ENCODE data around the gene BCL7B.
A peak's percentile ranks its signal among the peaks of the same experiment; 100 is the strongest.
"Not testable (repeated sequence)": the region's sequence is repeated elsewhere in the genome, so short reads cannot be mapped to it uniquely, and the experiment has no call there.

BCL7B gene

DNA sequence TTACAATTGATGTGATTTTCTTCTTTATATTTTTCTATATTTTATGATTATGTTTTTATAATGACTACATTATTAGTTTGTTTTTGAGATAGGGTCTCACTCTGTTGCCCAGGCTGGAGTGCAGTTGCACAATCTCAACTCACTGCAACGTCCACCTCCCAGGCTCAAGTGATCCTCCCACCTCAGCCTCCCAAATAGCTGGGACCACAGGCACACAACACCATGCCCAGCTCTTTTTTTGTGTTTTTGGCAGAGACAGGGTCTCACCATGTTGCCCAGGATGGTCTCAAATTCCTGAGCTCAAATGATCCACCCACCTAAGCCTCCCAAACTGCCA, 31.4 kb downstream of the BCL7B start:
- not testable (repeated sequence) for H3K27me3 ChIP-seq (ENCODE audit: control insufficient read depth, insufficient read depth, low read length); H3K4me1 ChIP-seq (ENCODE audit: control insufficient read depth, insufficient read depth, low read length); H3K9ac ChIP-seq (ENCODE audit: low read depth, low read length); H3K4me3 ChIP-seq (ENCODE audit: low read depth, low read length); H3K9me3 ChIP-seq (ENCODE audit: control insufficient read depth, insufficient read depth, low read length); H3K36me3 ChIP-seq (ENCODE audit: control insufficient read depth, insufficient read depth, low read length)

GRCh38 chr7:73522105-73522872, 35.2 kb downstream of the BCL7B start, which contains the start of gene BAZ1B:
Gene BAZ1B, minus strand, starts transcription at chr7:73522293. Its CDS starts 360 bp downstream, at chr7:73521933.
- Histone ChIP-seq H3K36me3 (ENCODE audit: control insufficient read depth, insufficient read depth, low read length) (peaks cover 11% of the 10 kb centered on the region), H3K9ac (ENCODE audit: low read depth, low read length) (peak within 1 kb of the TSS; percentile 70), H3K4me1 (ENCODE audit: control insufficient read depth, insufficient read depth, low read length) (no peaks in the 10 kb centered on the region), H3K27me3 (ENCODE audit: control insufficient read depth, insufficient read depth, low read length) (no peaks in the 10 kb centered on the region), H3K9me3 (ENCODE audit: control insufficient read depth, insufficient read depth, low read length) (no peaks in the 10 kb centered on the region), H3K4me3 (ENCODE audit: low read depth, low read length) (peak within 1 kb of the TSS; percentile 96)

- H3K36me3 ChIP-seq (ENCODE audit: control insufficient read depth, insufficient read depth, low read length) = peaks cover 15% of the 10 kb centered on the region
- no peaks in the 10 kb centered on the region for H3K9me3 ChIP-seq (ENCODE audit: control insufficient read depth, insufficient read depth, low read length)
- peak overlapping the region; percentile 96 for H3K4me3 ChIP-seq (ENCODE audit: low read depth, low read length)
- H3K9ac ChIP-seq (ENCODE audit: low read depth, low read length) = peak overlapping the region; percentile 70
- H3K27me3 ChIP-seq (ENCODE audit: control insufficient read depth, insufficient read depth, low read length) = no peaks in the 10 kb centered on the region
- no peaks in the 10 kb centered on the region for H3K4me1 ChIP-seq (ENCODE audit: control insufficient read depth, insufficient read depth, low read length)
These were observed 35.8 kb downstream of the BCL7B start for GRCh38 chr7:73521636-73522104.

DNA sequence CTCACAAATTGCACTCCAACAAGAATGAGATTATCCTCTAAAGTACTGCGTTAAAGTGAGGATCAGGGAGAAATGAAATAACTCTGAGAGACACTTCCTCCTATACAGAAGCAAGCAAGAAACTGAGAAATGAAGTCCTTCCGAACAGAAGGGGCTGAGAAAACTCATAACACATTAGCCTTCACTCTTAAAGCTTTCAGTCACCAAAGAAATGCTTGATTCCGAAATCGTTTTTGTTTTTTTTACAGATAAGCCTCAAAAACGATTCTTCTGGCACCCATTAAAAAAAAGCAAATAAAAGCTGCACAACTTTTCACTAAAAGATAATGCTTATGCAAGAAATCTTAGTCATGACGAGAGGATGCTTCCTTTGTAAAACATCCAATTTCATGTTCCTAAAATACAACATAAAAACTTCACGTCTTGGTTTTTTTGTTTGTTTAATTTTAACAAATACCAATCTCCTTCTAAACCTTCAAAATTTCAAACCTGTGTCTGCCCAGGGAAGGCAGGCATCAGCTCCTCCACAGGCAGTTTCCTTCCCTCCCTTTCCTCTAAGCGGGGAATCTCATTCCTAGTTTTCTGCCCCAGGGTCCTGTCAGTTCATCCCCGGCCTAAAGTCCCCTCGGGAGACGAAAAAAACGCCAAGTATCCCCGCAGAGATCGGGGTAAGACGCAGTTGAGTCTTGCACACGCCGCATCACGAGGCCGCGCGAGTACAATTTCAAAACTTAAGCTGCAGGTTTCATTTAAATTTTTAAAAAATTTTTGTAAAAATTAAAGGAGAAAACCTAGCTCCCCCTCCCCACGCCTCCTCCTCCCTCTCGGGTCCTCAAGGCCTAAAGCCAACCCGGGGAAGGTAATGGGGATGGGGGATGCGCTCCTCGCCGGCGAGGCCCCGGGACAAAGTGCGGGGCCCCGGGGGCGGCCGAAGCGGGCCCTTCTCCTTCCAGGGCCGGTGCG, 36.5 kb downstream of the BCL7B start:
- Histone ChIP-seq H3K27me3 (ENCODE audit: control insufficient read depth, insufficient read depth, low read length) (no peaks in the 10 kb centered on the region), H3K9me3 (ENCODE audit: control insufficient read depth, insufficient read depth, low read length) (no peaks in the 10 kb centered on the region), H3K4me1 (ENCODE audit: control insufficient read depth, insufficient read depth, low read length) (no peaks in the 10 kb centered on the region), H3K4me3 (ENCODE audit: low read depth, low read length) (peak overlapping the region; percentile 96), H3K36me3 (ENCODE audit: control insufficient read depth, insufficient read depth, low read length) (peaks cover 15% of the 10 kb centered on the region), H3K9ac (ENCODE audit: low read depth, low read length) (peak overlapping the region; percentile 70)

GRCh38 chr7:73519867-73520672, 37.4 kb downstream of the BCL7B start:
- H3K4me1 ChIP-seq (ENCODE audit: control insufficient read depth, insufficient read depth, low read length) = no peaks in the 10 kb centered on the region
- no peaks in the 10 kb centered on the region for H3K9me3 ChIP-seq (ENCODE audit: control insufficient read depth, insufficient read depth, low read length)
- H3K27me3 ChIP-seq (ENCODE audit: control insufficient read depth, insufficient read depth, low read length) = no peaks in the 10 kb centered on the region
- H3K36me3 ChIP-seq (ENCODE audit: control insufficient read depth, insufficient read depth, low read length) = peaks cover 21% of the 10 kb centered on the region
- no peak overlapping the region for H3K9ac ChIP-seq (ENCODE audit: low read depth, low read length)
- H3K4me3 ChIP-seq (ENCODE audit: low read depth, low read length) = peak overlapping the region; percentile 96

GRCh38 chr7:73518470-73518869, 39.0 kb downstream of the BCL7B start:
- H3K36me3 ChIP-seq (ENCODE audit: control insufficient read depth, insufficient read depth, low read length) = peaks cover 21% of the 10 kb centered on the region
- H3K9ac ChIP-seq (ENCODE audit: low read depth, low read length) = no peak overlapping the region
- peak overlapping the region; percentile 10 for H3K4me3 ChIP-seq (ENCODE audit: low read depth, low read length)

GRCh38 chr7:73517241-73517995, 40.1 kb downstream of the BCL7B start:
- H3K4me3 ChIP-seq (ENCODE audit: low read depth, low read length) = no peak overlapping the region
- no peak overlapping the region for H3K9ac ChIP-seq (ENCODE audit: low read depth, low read length)
- no peaks in the 10 kb centered on the region for H3K9me3 ChIP-seq (ENCODE audit: control insufficient read depth, insufficient read depth, low read length)
- H3K36me3 ChIP-seq (ENCODE audit: control insufficient read depth, insufficient read depth, low read length) = peaks cover 25% of the 10 kb centered on the region
- no peaks in the 10 kb centered on the region for H3K4me1 ChIP-seq (ENCODE audit: control insufficient read depth, insufficient read depth, low read length)
- H3K27me3 ChIP-seq (ENCODE audit: control insufficient read depth, insufficient read depth, low read length) = no peaks in the 10 kb centered on the region

More at GRCh38 chr7:73518470-73518869, 39.0 kb downstream of the BCL7B start:
- Histone ChIP-seq H3K9me3 (ENCODE audit: control insufficient read depth, insufficient read depth, low read length) (no peaks in the 10 kb centered on the region), H3K27me3 (ENCODE audit: control insufficient read depth, insufficient read depth, low read length) (no peaks in the 10 kb centered on the region), H3K4me1 (ENCODE audit: control insufficient read depth, insufficient read depth, low read length) (no peaks in the 10 kb centered on the region)

- Histone ChIP-seq H3K4me3 (ENCODE audit: low read depth, low read length) (no peak overlapping the region), H3K27me3 (ENCODE audit: control insufficient read depth, insufficient read depth, low read length) (no peaks in the 10 kb centered on the region), H3K9me3 (ENCODE audit: control insufficient read depth, insufficient read depth, low read length) (no peaks in the 10 kb centered on the region), H3K9ac (ENCODE audit: low read depth, low read length) (no peak overlapping the region), H3K4me1 (ENCODE audit: control insufficient read depth, insufficient read depth, low read length) (no peaks in the 10 kb centered on the region), H3K36me3 (ENCODE audit: control insufficient read depth, insufficient read depth, low read length) (peaks cover 23% of the 10 kb centered on the region)
These were observed 42.3 kb downstream of the BCL7B start for GRCh38 chr7:73515178-73515577.

- Histone ChIP-seq H3K27me3 (ENCODE audit: control insufficient read depth, insufficient read depth, low read length) (no peaks in the 10 kb centered on the region), H3K36me3 (ENCODE audit: control insufficient read depth, insufficient read depth, low read length) (peaks cover 37% of the 10 kb centered on the region), H3K4me1 (ENCODE audit: control insufficient read depth, insufficient read depth, low read length) (no peaks in the 10 kb centered on the region), H3K9me3 (ENCODE audit: control insufficient read depth, insufficient read depth, low read length) (no peaks in the 10 kb centered on the region), H3K9ac (ENCODE audit: low read depth, low read length) (no peak overlapping the region), H3K4me3 (ENCODE audit: low read depth, low read length) (no peak overlapping the region)
These were observed 45.3 kb downstream of the BCL7B start for GRCh38 chr7:73512018-73512780.

DNA sequence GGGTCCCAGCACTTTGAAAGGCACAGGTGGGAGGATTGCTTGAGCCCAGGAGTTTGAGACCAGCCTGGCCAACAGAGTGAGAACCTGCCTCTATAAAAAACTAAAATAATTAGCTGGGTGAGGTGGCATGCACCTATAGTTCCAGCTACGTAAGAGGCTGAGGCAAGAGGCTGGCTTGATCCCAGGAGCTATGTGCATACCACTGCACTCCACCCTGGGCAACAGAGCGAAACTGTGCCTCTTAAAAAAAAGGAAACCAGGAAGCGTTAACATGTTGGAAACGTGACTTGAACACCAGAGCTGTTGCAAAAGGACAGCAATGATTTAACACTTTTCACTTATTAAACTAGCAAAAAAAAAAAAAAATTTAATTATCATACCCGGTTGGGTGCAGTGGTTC, 48.0 kb downstream of the BCL7B start:
- peaks cover 41% of the 10 kb centered on the region for H3K36me3 ChIP-seq (ENCODE audit: control insufficient read depth, insufficient read depth, low read length)

More for the DNA sequence above, 48.0 kb downstream of the BCL7B start:
- H3K4me3 ChIP-seq (ENCODE audit: low read depth, low read length) = no peak overlapping the region
- H3K27me3 ChIP-seq (ENCODE audit: control insufficient read depth, insufficient read depth, low read length) = no peaks in the 10 kb centered on the region
- H3K9ac ChIP-seq (ENCODE audit: low read depth, low read length) = no peak overlapping the region
- no peaks in the 10 kb centered on the region for H3K9me3 ChIP-seq (ENCODE audit: control insufficient read depth, insufficient read depth, low read length)
- H3K4me1 ChIP-seq (ENCODE audit: control insufficient read depth, insufficient read depth, low read length) = no peaks in the 10 kb centered on the region
